DOHH2 (cell line): ENCODE data around the gene NDUFC2.

ENCODE experiments used
- H3F3A ChIP-seq: fragments of 200-600 bp; sonication (generic), shearing (Covaris generic); 2 replicates; pipeline ENCODE4 v1.6.0; 2016; ENCODE audit warnings: antibody characterized with exemption, mild to moderate bottlenecking; ENCODE audit not compliant: control insufficient read depth, insufficient read depth
- H3K27ac ChIP-seq: fragments of 200-600 bp; sonication (generic); 2 replicates; pipeline ENCODE4 v1.5.1; 2014; ENCODE audit warnings: low read depth, mild to moderate bottlenecking, low read length, moderate library complexity
- H3K27me3 ChIP-seq: fragments of 200-600 bp; sonication (generic); 2 replicates; pipeline ENCODE4 v1.6.1; 2014; ENCODE audit warnings: mild to moderate bottlenecking, low read length, mixed read lengths; ENCODE audit not compliant: control insufficient read depth
- H3K36me3 ChIP-seq: fragments of 200-600 bp; sonication (generic); 2 replicates; pipeline ENCODE4 v1.6.1; 2014; ENCODE audit warnings: mild to moderate bottlenecking, low read length, moderate library complexity, mixed read lengths; ENCODE audit not compliant: control insufficient read depth
- H3K4me1 ChIP-seq: fragments of 200-600 bp; sonication (generic); 2 replicates; pipeline ENCODE4 v1.6.1; 2014; ENCODE audit warnings: mild to moderate bottlenecking, low read length, mixed read lengths; ENCODE audit not compliant: control insufficient read depth
- H3K4me2 ChIP-seq: fragments of 200-600 bp; sonication (generic); 2 replicates; pipeline ENCODE4 v1.6.0; 2014; ENCODE audit warnings: mild to moderate bottlenecking, low read length, moderate library complexity
- H3K4me3 ChIP-seq: fragments of 200-600 bp; sonication (generic); 2 replicates; pipeline ENCODE4 v1.5.1; 2014; ENCODE audit warnings: mild to moderate bottlenecking, low read length, mixed read lengths
- H3K79me2 ChIP-seq: fragments of 200-600 bp; sonication (generic); 2 replicates; pipeline ENCODE4 v1.6.1; 2014; ENCODE audit warnings: mild to moderate bottlenecking, low read length, mixed read lengths; ENCODE audit not compliant: control insufficient read depth
- H3K9me2 ChIP-seq: fragments of 200-600 bp; sonication (generic); replicated peaks from 2 replicates; pipeline ENCODE4 v1.6.1; 2014; ENCODE audit warnings: mild to moderate bottlenecking, low read length, mixed read lengths; ENCODE audit not compliant: control insufficient read depth
- H3K9me3 ChIP-seq: fragments of 200-600 bp; sonication (generic); 2 replicates; pipeline ENCODE4 v1.6.1; 2014; ENCODE audit warnings: antibody characterized with exemption, low read length, mixed read lengths; ENCODE audit not compliant: control insufficient read depth, insufficient read depth
- H4K20me1 ChIP-seq: fragments of 200-600 bp; sonication (generic); 2 replicates; pipeline ENCODE4 v1.6.0; 2014; ENCODE audit warnings: low read depth, mild to moderate bottlenecking, antibody characterized with exemption, low read length, moderate library complexity; ENCODE audit not compliant: control insufficient read depth, insufficient read depth
- EZH2phosphoT487 ChIP-seq: fragments of 200-600 bp; sonication (generic); IDR thresholded peaks from 2 replicates; pipeline ENCODE4 v1.6.1; 2017; ENCODE audit warnings: borderline replicate concordance, mild to moderate bottlenecking, antibody characterized with exemption, low read length, moderate library complexity, mixed read lengths
- TF ChIP-seq, protein P1 (sequence below): fragments of 200-600 bp; sonication (generic); IDR thresholded peaks from one replicate; pipeline ENCODE4 v1.5.1; 2014; ENCODE audit warnings: antibody characterized with exemption, mild to moderate bottlenecking, low read depth, low read length; ENCODE audit not compliant: poor library complexity, severe bottlenecking

Gene NDUFC2

DNA sequence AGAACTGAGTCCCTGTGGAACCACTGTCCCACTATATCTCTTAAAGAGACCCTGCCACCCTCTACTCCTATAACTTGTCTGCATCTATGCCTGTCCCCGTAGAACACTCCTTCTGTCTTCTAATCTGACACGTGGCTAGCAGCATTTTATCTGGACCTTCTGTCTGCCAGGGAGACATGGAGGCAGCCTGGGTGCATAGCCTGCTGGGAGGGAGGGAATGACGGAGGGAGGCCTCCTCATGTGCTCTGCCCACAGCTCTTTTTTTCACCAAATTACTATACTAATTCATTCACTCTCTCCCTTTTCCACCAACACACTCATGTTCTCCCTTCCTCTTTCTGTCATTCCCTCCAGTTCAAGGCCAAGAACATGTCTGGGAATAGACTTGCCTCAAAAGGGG is 23.6 kb downstream of the NDUFC2 start:
- Histone ChIP-seq H3K27ac (no peak overlapping the region), H3K79me2 (no peaks in the 10 kb centered on the region), H3K9me3 (no peaks in the 10 kb centered on the region), H3K9me2 (no peaks in the 10 kb centered on the region), H3F3A (no peaks in the 10 kb centered on the region), H3K27me3 (no peaks in the 10 kb centered on the region), H3K4me3 (no peak overlapping the region), H3K4me2 (no peak overlapping the region), H4K20me1 (no peaks in the 10 kb centered on the region), H3K4me1 (no peaks in the 10 kb centered on the region), H3K36me3 (no peaks in the 10 kb centered on the region)
- no peak for TF ChIP-seq EZH2phosphoT487
- TF ChIP-seq, protein P1, sequence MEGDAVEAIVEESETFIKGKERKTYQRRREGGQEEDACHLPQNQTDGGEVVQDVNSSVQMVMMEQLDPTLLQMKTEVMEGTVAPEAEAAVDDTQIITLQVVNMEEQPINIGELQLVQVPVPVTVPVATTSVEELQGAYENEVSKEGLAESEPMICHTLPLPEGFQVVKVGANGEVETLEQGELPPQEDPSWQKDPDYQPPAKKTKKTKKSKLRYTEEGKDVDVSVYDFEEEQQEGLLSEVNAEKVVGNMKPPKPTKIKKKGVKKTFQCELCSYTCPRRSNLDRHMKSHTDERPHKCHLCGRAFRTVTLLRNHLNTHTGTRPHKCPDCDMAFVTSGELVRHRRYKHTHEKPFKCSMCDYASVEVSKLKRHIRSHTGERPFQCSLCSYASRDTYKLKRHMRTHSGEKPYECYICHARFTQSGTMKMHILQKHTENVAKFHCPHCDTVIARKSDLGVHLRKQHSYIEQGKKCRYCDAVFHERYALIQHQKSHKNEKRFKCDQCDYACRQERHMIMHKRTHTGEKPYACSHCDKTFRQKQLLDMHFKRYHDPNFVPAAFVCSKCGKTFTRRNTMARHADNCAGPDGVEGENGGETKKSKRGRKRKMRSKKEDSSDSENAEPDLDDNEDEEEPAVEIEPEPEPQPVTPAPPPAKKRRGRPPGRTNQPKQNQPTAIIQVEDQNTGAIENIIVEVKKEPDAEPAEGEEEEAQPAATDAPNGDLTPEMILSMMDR: no peak

DNA sequence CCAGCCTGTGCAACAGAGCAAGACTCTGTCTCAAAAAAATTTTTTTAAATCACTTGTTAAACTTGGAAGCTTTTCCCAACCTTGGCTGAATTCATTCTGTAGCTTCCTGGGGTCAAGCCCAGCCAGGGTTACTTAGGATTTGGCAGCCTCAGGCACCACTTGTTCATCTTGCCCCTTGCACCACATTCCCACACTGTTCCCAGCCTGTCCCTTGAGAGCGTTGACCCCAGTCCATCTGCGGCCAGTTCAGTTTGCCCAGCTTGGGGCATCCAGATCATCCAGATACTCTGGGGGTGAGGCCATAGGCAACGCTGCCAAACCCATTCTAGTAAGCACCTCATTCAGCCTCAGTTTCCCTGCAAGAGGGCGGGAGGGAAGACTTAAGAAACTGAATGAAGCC is 24.7 kb downstream of the NDUFC2 start:
- Histone ChIP-seq H3K9me3 (no peaks in the 10 kb centered on the region), H3K4me3 (no peak overlapping the region), H3F3A (no peaks in the 10 kb centered on the region), H3K27me3 (no peaks in the 10 kb centered on the region), H3K4me2 (no peak overlapping the region), H3K36me3 (no peaks in the 10 kb centered on the region), H3K4me1 (no peaks in the 10 kb centered on the region), H3K9me2 (no peaks in the 10 kb centered on the region), H3K27ac (no peak overlapping the region), H3K79me2 (no peaks in the 10 kb centered on the region), H4K20me1 (no peaks in the 10 kb centered on the region)
- TF ChIP-seq EZH2phosphoT487: no peak
- TF ChIP-seq, protein P1: no peak

- Histone ChIP-seq H3K9me2 (no peaks in the 10 kb centered on the region), H3K9me3 (no peaks in the 10 kb centered on the region), H3K27me3 (no peaks in the 10 kb centered on the region), H3K36me3 (no peaks in the 10 kb centered on the region), H4K20me1 (no peaks in the 10 kb centered on the region), H3F3A (no peaks in the 10 kb centered on the region), H3K27ac (no peak overlapping the region), H3K4me2 (no peak overlapping the region), H3K4me1 (no peaks in the 10 kb centered on the region), H3K79me2 (no peaks in the 10 kb centered on the region), H3K4me3 (no peak overlapping the region)
- TF ChIP-seq EZH2phosphoT487: no peak
- TF ChIP-seq, protein P1: no peak
Observed at GRCh38 chr11:78050964-78051831, 28.5 kb downstream of the NDUFC2 start.
